NCI-H1436 (cell line): ENCODE measurements around the gene MMEL1.
A peak's percentile ranks its signal among the peaks of the same experiment; 100 is the strongest.

Experiments used
- DNase-seq: peaks from one replicate; lab custom pipeline; 2025; lab: John Stamatoyannopoulos, UW

MMEL1 gene

DNA sequence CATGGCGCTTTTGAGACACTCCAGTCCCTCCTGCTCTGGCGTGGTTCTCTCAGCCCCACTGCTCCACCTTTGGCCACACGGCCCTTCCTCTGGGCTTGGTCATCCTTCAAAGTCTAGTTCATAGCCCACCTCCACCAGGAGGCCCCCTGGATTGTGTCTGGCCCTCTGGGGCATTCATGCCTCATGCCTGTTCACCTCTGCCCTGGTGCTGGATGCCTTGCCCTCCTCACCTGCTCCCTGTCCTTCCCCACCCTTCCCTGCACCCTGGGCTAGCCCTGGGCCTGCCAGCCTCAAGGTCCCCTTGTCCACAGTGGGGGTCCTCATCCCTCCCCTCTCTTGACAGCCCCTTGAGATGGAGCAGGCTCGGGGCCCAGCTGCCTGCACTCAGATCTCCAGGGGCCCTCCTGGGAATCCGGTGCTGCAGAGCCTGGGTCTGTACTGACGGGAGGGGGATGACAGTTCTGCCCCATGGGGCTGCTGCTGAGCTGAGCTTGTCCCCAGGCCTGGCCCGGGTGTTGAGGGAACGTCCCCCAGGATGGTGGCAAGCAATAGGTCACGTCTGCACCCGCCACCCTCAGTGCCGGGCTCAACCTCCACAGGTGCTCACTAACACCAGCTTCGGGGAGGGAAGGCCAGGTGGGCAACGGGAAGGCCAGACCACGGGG lies 27.8 kb downstream of the MMEL1 start:
- DNase-seq = no peak

DNA sequence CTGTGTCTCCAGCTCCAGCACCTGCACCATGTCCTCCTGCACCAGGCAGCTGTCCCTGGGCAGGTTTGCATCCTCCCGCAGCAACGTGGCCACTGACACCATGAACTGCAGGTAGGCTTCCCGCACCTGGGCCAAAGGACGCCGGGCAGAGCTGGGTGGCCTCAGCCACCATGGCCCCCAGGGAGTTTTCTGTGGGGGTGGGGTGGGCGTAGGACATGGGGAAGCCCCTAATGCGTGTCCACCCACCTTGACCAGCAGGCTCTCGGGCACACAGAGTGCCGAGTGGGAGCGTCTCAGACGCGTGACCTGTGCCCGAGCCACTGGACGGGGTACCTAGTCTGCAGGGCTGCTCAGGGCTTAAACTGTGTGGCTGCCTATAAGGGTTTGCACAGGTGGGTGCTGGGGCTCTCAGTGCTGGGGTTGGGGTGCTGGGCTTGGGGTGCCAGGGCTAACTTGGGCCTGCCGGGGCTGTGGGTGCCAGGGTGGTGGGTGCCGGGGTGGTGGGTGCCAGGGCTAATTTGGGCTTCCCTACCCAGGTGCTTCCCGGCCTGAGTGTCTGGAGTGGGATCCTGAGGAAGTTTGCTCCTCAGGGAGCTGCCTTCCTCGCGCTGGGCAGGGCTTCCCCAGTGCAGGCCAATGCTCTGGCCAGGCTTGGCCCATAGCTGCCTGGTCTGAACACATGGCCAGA lies 28.5 kb downstream of the MMEL1 start:
- no peak for DNase-seq

GRCh38 chr1:2603521-2604155 lies 29.2 kb downstream of the MMEL1 start:
- DNase-seq = no peak

- no peak for DNase-seq
Observed at GRCh38 chr1:2602866-2603520, 29.8 kb downstream of the MMEL1 start.

GRCh38 chr1:2602311-2602835 lies 30.4 kb downstream of the MMEL1 start:
- DNase-seq = no peak

- no peak for DNase-seq
Observed at GRCh38 chr1:2601721-2602303, 31.0 kb downstream of the MMEL1 start.

DNA sequence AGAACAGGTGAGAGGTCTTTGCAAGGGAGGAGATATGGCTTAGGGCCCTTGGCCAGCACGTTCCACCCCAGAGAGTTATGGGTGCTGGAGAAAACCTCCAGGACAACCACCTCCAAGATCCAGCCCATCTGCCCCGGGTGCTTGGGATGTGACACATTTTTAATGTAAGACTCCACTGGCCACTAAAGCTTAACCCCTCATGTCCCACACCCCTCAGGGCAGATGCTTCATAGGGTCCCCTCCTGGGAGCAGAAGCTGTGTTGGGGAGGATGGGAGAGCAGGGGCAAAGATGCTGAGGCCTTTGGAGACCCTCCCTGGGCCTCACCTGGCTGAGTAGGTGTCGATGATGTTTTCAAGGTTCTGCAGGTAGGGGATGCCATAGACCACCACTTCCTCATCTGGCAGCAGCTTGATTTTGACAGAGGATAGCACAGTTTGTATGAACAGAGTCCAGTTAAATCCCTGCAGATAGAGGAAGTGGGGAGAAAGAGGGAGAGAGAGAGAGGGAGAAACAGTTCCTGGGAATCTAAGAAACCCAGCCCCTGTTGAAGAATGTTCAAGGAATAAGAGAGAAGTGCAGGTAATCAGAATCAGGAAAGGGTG lies 34.4 kb downstream of the MMEL1 start:
- no peak for DNase-seq

DNA sequence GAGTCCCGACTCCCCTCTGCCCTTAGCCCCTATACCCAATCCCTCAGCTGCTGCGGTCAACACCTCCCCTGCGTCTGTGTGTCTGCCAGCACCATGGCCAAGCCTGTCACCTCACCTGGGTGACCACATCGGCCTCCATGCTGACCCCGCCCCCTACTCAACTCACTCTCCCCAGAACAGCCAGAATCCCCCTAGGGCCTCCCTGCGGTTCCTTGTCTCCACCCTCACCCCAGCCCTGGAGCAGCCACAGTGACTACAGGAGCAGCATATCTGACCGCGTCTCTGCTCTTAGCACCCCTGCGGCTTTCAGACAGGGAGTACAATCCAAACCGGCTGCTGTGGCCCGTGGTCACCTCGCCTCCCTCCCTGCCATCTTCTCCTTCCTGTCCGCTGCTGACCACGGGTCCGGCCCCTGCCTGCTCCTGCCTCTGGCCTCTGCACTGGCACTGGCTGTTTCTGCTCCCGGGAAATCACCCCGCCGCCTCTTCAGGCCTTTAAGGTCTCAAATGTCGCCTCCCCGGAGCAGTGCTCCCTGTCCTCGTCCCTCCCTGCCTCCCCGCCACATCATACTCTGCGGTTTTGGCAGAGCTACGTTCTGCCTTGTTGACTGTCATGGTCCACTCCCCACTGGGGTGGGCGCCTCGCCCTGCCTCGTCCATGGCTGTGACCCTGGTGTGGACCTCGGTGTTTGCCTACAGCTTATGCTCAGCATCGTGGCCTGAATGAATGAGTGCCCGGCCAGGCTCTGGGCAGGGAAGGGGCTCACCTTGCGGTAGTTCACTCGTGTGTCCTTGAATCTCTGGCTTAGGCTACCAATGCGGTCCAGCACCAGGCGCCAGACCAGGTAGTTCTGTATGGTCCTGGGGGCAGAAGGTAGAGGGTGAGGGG lies 35.1 kb downstream of the MMEL1 start:
- DNase-seq = no peak

- peak; percentile 56 for DNase-seq
Observed at GRCh38 chr1:2596530-2597333, 36.1 kb downstream of the MMEL1 start.

- no peak for DNase-seq
Observed at GRCh38 chr1:2595812-2596529, 36.8 kb downstream of the MMEL1 start.

DNA sequence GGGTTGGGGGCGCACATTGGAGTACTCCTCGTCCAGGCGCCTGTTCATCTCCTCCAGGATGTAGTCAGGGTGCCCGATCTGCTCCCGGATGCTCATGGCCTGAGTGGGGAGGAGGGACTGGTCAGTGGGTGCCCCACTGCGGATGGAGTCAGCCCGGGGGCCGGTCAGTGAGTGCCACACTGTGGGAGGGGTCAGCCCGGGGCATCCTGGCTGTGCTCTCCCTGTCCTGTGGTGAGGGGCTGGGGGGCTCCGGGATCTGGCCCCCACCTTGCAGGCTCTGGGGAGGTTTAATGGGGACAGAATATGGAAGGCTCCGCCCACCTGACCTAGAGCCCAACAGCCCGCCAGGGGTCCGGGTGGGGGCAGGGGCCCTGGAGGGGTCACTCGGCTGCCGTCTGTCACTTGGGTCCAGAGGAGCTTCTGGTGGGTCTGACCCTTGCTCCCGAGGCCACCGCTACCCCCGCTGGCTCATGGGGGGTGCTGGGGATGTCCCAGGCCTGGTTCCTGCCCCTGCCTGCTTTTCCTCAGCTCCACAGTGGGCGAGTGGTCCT lies 37.5 kb downstream of the MMEL1 start:
- DNase-seq = no peak

DNA sequence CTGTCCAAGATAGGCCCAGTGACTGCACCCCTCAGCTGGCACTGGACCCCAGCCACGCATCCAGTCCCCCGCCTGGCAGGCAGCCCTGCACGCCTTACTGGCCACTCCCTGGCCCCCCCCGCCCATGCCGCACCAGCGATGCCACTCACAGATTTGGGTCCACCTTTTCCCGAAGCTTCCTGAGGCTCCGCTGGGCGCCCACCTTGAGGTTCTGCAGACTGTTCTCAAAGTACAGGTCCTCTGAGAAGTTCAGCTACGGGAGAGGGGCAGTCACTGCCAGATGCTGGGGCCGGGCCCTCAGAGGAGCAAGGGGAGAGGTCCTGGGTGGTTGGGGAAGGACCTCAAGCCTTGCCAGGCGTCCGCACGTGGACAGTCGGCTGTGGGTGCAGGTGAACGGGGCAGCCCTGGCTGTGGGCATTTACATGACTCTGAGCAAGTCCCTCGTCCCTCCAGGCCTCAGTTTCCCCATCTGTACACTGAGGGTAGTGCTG lies 38.1 kb downstream of the MMEL1 start:
- no peak for DNase-seq

DNA sequence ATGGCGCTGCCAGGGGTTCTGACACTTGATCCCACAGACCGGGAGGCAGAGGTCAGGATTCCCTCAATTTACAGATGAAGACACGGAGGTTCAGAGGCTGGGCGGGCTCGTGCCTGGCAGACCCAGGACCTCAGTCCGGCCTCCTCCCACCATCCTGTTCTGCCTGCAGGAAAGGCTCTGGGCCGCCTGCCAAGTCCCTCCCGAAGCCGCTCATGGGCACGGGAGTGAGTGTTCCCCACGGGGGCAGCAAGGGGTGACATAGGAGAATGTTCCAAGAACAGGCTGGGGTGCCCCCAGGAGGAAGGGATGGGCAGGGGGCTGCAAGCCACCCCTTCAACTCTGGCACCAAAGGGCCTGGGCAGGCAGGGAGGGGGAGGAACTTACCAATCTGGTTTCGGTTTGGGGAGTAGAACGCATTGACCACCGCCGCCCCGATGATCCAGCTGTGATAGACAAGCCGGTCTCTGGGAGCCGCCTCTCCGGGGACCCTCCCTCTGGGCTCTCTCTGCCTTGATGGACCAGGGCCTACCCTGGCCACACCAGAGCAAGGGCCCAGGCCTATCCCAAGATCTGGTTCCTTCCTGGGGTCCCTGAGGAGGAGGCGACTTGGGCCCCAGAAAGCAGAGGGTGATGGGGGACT lies 38.7 kb downstream of the MMEL1 start:
- DNase-seq = no peak

DNA sequence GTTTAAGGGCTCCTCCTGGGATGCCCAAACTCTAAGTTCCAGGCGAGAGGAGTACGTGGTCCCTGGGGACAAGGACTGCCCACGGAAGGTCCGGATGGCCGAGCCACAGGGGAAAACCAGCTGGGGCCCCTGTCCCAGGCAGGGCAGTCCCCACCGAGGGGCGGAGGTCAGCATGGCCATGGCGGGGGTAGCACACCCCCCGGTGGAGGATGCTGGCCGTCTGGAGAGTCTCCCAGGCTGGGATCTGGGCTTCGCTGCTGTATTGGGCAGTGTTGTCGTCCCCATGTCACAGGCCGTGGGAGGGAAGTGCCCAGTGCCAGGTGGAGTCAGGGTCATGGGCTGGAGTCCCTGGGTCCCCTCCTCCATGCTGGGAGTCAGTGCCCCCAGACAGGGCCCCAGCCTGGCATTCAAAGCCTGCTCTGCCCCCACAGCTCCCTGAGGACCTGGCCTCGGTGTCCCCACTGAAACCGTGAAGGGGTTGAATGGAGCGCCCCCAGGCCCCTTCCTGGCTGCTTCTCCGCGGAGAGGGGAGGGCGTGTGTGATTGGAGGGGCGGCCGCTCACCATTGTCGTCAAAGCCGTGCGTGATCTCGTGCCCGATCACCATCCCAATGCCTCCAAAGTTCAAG lies 39.5 kb downstream of the MMEL1 start:
- DNase-seq = no peak

- DNase-seq = no peak
Observed at GRCh38 chr1:2592672-2593071, 40.1 kb downstream of the MMEL1 start.

DNA sequence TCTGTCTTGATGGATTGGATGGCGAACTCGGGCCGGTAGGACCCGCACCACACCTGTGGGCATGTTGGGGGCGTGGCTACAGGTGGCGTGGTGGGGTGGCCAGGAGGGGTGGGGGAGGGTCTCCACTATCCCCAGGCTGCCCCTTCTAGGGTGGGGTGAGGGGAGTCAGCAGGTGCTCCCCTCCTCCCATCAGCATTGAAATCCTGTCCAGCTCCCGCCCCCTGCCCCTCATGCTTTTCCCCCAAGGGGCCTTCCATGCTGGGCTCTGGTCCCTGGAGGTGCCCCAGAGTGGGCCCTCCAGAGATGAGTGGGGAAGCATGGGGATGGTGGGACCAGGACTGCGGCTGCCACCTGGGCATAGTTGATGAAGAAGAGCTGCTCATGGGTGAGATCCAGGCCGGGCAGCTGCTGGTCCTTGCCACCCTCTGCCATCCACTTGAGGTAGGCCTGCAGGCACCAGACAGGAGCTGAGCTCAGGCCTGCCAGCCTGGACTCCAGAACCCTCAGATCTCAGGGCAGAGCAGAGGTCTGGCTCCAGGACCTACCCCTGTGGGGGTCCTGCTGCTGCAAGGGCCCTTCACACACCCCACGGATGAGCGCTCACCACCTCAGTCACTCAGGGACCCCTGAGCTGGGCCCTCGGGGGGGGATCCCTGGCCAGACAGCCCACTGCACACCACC lies 41.1 kb downstream of the MMEL1 start:
- no peak for DNase-seq

DNA sequence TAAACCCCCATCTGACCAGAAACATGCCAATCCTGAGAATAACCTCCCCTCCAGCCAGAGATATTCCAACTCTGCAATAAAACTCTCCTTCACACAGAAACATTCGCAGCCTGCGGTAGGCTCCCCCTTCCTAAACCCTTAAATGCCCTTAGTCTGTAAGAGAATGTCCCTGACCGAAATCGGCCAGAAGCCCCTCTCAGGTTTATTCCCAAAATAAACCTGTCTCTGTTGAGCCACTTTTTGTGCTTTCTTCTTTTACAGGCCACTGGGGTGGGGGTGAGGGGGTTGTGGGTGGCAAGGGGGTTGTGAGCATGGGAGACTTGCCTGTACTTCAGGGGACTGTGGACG lies 41.6 kb downstream of the MMEL1 start:
- no peak for DNase-seq
